ENCODE measurements around the gene MEG3.

Gene MEG3

GRCh38 chr14:100850841-100851585 is 25.1 kb downstream of the MEG3 start:
- TF ChIP-seq GATA3 (IDR thresholded peaks at IDR 0.05; ENCODE audit: low read depth, low read length) (no peak), GATA2 (IDR thresholded peaks at IDR 0.05; ENCODE audit: low read depth, low read length) (no peak)

- TF ChIP-seq GATA2 (IDR thresholded peaks at IDR 0.05; ENCODE audit: low read depth, low read length) (no peak), GATA3 (IDR thresholded peaks at IDR 0.05; ENCODE audit: low read depth, low read length) (no peak)
These were observed 25.6 kb downstream of the MEG3 start for GRCh38 chr14:100851586-100851916.

GRCh38 chr14:100851946-100852620 is 26.2 kb downstream of the MEG3 start:
- TF ChIP-seq GATA2 (IDR thresholded peaks at IDR 0.05; ENCODE audit: low read depth, low read length) (no peak), GATA3 (IDR thresholded peaks at IDR 0.05; ENCODE audit: low read depth, low read length) (no peak)

GRCh38 chr14:100854435-100854834 is 28.5 kb downstream of the MEG3 start:
- TF ChIP-seq GATA3 (IDR thresholded peaks at IDR 0.05; ENCODE audit: low read depth, low read length) (no peak), GATA2 (IDR thresholded peaks at IDR 0.05; ENCODE audit: low read depth, low read length) (no peak)

- TF ChIP-seq GATA3 (IDR thresholded peaks at IDR 0.05; ENCODE audit: low read depth, low read length) (no peak), GATA2 (IDR thresholded peaks at IDR 0.05; ENCODE audit: low read depth, low read length) (no peak)
These were observed 29.5 kb downstream of the MEG3 start for GRCh38 chr14:100855256-100855930.

- no peak for TF ChIP-seq GATA2 (IDR thresholded peaks at IDR 0.05; ENCODE audit: low read depth, low read length)
- no peak for TF ChIP-seq GATA3 (IDR thresholded peaks at IDR 0.05; ENCODE audit: low read depth, low read length)
These were observed 30.4 kb downstream of the MEG3 start for GRCh38 chr14:100856056-100856950.

- TF ChIP-seq GATA3 (IDR thresholded peaks at IDR 0.05; ENCODE audit: low read depth, low read length): no peak
- TF ChIP-seq GATA2 (IDR thresholded peaks at IDR 0.05; ENCODE audit: low read depth, low read length): no peak
These were observed 31.5 kb downstream of the MEG3 start for GRCh38 chr14:100857233-100857922.

- TF ChIP-seq GATA2 (IDR thresholded peaks at IDR 0.05; ENCODE audit: low read depth, low read length) (no peak), GATA3 (IDR thresholded peaks at IDR 0.05; ENCODE audit: low read depth, low read length) (no peak)
These were observed 32.3 kb downstream of the MEG3 start for GRCh38 chr14:100857923-100858837.

- TF ChIP-seq GATA2 (IDR thresholded peaks at IDR 0.05; ENCODE audit: low read depth, low read length): no peak
- TF ChIP-seq GATA3 (IDR thresholded peaks at IDR 0.05; ENCODE audit: low read depth, low read length): no peak
These were observed 32.9 kb downstream of the MEG3 start for GRCh38 chr14:100858838-100859220.

- TF ChIP-seq GATA3 (IDR thresholded peaks at IDR 0.05; ENCODE audit: low read depth, low read length): no peak
- TF ChIP-seq GATA2 (IDR thresholded peaks at IDR 0.05; ENCODE audit: low read depth, low read length): no peak
These were observed 33.9 kb downstream of the MEG3 start for GRCh38 chr14:100859781-100860180.

- TF ChIP-seq GATA2 (IDR thresholded peaks at IDR 0.05; ENCODE audit: low read depth, low read length) (no peak), GATA3 (IDR thresholded peaks at IDR 0.05; ENCODE audit: low read depth, low read length) (no peak)
These were observed 34.8 kb downstream of the MEG3 start for GRCh38 chr14:100860556-100861187.
